Thymus (tissue), 11 donors: ENCODE results near the gene DUSP2. TPM values are rescaled to one million over a fixed set of nuclear protein-coding genes. Genes with fewer than 3 reads are reported as not detected.

Experiments used
- DNase-seq, 9 donors: peaks; one replicate each; pipeline ENCODE4 v3.0.0-alpha.2; 2013; ENCODE audit warnings: low spot score in 9 of 9, low read depth in 6 of 9, missing footprints in 1 of 9
- H3K27ac ChIP-seq, 2 donors: one replicate each; pipeline ENCODE4 v1.5.1; 2013; ENCODE audit warnings: control low read depth in 1 of 2, low read depth in 1 of 2, low read length in 1 of 2, mild to moderate bottlenecking in 1 of 2, moderate library complexity in 1 of 2
- H3K27me3 ChIP-seq, 2 donors: one replicate each; pipeline ENCODE4 v1.5.1; 2013; ENCODE audit warnings: low read length in 1 of 2; ENCODE audit not compliant: control insufficient read depth in 2 of 2, insufficient read depth in 1 of 2
- H3K36me3 ChIP-seq, 2 donors: one replicate each; pipeline ENCODE4 v1.5.1; 2013; ENCODE audit warnings: low read length in 1 of 2, mild to moderate bottlenecking in 1 of 2, moderate library complexity in 1 of 2; ENCODE audit not compliant: control insufficient read depth in 2 of 2, insufficient read depth in 2 of 2
- H3K4me1 ChIP-seq, 2 donors: one replicate each; pipeline ENCODE4 v1.5.1; 2013; ENCODE audit warnings: low read length in 2 of 2; ENCODE audit not compliant: control insufficient read depth in 2 of 2, insufficient read depth in 2 of 2
- H3K4me3 ChIP-seq, 2 donors: one replicate each; pipeline ENCODE4 v1.5.1; 2013; ENCODE audit warnings: low read length in 2 of 2, control low read depth in 1 of 2, mild to moderate bottlenecking in 1 of 2
- H3K9me3 ChIP-seq, 2 donors: one replicate each; pipeline ENCODE4 v1.5.1; 2013; ENCODE audit warnings: low read length in 1 of 2, mild to moderate bottlenecking in 1 of 2; ENCODE audit not compliant: control insufficient read depth in 2 of 2, insufficient read depth in 1 of 2
- WGBS: extraction: QIAGEN DNeasy Blood & Tissue Kit; methylation state at CpG from one replicate; pipeline ENCODE4 v1.1.7; 2013; 5-methylcytosine and 5-hydroxymethylcytosine counted together
- polyA plus RNA-seq: library from polyadenylated mRNA; stranded (reverse); fragments of 200-250 nt; gene quantifications from one replicate; pipeline ENCODE4 v1.2.3, GENCODE V29; 2013
- total RNA-seq: library from RNA; stranded (reverse); fragments of 120-200 nt; gene quantifications from one replicate; pipeline ENCODE4 v1.2.4, GENCODE V29; 2013
- donor health status: healthy.

DUSP2 gene
- total and polyA plus RNA-seq, 2 donors: 60.0 to 208 TPM

DNA sequence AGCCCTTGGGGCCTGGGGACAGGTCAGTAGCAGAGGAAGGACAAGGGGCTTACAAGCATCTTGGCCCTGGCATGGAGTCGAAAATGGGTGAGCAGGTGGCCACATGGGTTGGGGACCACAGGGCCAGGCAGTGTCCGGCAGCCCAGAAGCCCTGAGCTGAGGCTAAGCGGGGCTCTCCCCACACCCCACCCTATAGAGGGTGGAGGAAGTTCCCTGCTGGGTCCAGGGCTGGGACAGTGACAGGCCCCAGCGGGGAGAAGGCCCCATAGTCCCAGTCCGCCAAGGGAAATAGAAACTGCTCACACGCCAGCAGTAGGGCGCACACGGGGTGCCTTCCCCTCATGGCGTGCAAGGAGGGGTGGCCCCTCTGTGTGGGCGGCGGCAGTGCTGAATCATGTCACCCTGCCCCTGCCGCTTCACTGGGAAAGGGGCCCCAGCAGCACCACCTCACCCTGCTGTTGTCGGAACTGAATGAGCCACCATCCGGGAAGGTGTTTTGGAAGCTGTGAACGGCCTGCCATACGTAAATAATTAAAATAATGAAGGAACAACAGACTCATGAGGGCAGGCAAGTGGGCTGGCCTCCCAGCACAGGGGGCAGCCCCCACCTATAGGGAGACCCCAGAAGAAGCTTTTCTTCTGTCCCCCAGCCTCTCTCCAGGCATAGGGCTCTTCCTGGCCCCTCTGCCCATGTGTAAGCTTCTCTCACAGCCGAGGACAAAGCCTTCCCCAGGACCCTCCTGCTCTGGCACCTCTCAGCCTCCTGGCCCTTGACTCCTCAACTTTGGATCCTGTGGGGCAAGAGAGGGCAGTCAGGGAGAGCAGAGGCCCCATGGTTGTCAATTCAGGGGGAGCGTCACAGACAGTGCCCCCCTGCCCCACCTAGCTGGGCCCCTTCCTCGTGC, 12.7 kb upstream of the DUSP2 start:
- Histone ChIP-seq H3K27ac (peak overlapping the region; percentile 37 to 84), H3K36me3 (no peaks in the 10 kb centered on the region), H3K4me1 (peaks cover 80 to 90% of the 10 kb centered on the region in 2 donors), H3K4me3 (peak overlapping the region in 1 of 2 donors; percentile 20), H3K27me3 (no peaks in the 10 kb centered on the region), H3K9me3 (peaks cover 0 to 4% of the 10 kb centered on the region in 2 donors)
- WGBS: 33% methylated on average over 19 of the region's 19 CpGs
- DNase-seq: peak in 4 of 9 donors; percentile 46 to 84 (median 68)

DNA sequence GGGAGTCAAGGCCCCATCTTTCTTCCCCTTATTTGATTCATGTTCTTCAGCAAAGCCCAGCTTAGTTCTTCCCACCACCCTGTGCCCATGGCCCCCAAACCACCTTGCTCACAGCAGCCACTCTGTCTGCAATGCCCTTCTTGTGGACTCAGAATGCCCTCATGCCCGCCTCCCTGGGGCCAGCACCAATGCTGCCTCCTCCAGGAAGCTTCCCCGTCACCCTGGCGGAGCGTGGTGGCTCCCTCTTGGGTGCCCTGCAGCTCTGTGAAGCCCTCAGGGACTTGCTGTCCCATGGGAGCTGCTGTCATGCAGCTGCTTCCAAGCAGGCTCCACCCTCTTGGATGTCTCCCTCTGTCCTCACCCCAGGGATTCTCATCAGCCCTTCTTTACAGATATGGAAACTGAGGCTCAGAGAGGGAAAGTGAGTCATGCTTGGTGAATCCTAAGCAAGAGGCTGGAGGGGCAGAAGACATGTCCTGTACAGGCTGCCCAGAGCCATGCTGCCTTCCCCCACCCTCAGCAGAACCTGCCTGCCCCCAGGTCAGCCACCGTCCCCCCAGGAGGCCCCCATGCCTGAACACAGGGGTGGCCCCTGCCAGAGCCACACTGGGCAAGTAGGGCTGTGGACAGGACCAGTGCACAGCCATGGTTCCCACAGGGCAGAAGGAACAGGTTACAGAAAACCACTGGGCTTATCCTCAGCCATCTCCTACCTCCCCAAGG, 11.8 kb upstream of the DUSP2 start:
- Histone ChIP-seq H3K36me3 (no peaks in the 10 kb centered on the region), H3K4me3 (peak overlapping the region in 1 of 2 donors; percentile 20), H3K27ac (peak overlapping the region; percentile 10 to 84), H3K9me3 (peaks cover 0 to 4% of the 10 kb centered on the region in 2 donors), H3K27me3 (no peaks in the 10 kb centered on the region), H3K4me1 (peaks cover 82 to 90% of the 10 kb centered on the region in 2 donors)
- DNase-seq: no peak
- 97% methylated on average over 5 of the region's 5 CpGs for WGBS

DNA sequence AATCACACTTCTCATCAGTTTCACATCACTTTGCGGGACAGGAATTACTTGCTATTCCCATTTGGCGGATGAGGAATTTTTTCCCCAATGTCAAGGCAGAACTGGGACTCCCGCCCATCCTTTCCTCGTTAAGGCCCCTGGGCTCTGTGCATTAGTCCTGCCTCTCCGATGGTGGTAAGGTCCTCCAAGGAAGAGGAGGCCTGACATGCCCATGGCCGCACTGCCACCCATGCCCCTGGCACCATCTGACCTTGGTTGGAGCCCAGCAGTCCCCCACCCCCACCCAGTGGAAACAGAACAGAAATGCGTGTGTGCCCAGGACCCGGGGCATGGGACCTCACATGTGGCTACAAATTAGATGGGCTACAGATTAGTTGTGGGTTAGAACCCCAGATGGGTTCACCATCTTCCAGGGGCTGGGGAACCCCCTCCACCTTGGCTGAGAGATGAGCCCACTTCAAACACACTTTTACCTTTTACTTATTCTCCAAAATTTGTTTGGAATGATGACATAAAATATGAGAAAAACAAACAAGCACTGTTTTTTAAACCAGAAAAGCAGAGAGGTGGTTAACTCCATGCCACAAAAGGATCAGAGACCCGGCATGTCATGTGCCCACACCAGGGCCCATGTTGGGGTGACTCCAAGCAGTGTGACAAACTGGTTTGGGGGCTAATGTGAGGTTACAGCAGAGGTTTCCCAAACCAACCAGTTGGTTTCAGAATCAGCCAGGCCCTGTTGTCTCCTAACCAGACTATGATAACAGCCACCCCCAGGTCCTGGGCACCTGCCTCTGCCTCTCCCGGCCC, 11.0 kb upstream of the DUSP2 start:
- no peaks in the 10 kb centered on the region for H3K36me3 ChIP-seq
- H3K27me3 ChIP-seq: no peaks in the 10 kb centered on the region
- 69% methylated on average over 10 of the region's 10 CpGs for WGBS
- H3K9me3 ChIP-seq: peaks cover 0 to 4% of the 10 kb centered on the region in 2 donors
- no peak overlapping the region for H3K4me3 ChIP-seq
- peaks cover 83 to 90% of the 10 kb centered on the region in 2 donors for H3K4me1 ChIP-seq
- DNase-seq: no peak
- peak overlapping the region in 1 of 2 donors; percentile 84 for H3K27ac ChIP-seq

DNA sequence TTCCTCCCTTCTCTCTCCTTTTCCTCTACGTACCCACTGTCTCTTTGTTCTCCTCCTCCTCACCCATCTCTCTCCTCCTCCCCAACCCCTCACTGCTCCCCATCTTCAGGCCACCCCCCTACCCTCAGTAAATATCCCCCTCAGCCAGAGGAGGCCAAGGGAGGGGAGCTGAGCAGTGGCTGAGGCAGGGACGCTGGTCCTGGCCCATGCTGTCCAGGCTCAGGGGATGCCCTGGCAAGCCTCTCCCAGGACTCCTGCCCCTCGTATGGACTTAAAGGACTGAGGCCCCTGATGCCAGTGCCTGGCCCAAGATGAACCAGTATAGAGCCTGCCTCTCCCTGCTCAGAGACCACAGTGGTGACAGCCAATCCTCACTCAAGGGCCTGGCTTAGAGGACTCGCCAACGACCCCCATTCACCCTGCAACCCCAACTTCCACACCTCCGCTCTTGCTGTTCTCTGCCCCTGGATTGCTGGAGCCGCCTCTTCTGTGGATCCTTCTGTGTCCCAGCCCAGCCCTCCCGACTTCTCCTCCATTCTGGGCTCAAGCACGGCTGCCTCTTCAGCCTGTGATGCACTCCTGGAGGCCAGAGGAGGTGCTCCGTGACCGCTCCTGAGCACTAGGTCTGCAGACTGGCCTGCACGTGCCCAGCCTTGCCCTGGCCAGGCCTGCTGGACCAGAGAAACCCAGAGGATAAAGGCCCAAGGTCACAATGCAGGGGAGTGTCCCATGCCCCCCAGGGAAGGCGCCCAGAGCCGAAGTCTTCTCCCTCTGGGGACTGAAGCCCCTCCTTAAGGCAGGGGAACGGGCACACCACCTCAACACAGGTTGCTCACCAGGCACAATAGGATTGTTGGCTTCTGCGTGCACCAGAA, 9.5 kb upstream of the DUSP2 start:
- no peaks in the 10 kb centered on the region for H3K9me3 ChIP-seq
- 88% methylated on average over 16 of the region's 16 CpGs for WGBS
- no peak for DNase-seq
- no peaks in the 10 kb centered on the region for H3K36me3 ChIP-seq
- H3K27me3 ChIP-seq: no peaks in the 10 kb centered on the region
- H3K27ac ChIP-seq: peak overlapping the region; percentile 84 to 89
- H3K4me3 ChIP-seq: no peak overlapping the region
- H3K4me1 ChIP-seq: peaks cover 90 to 100% of the 10 kb centered on the region in 2 donors

DNA sequence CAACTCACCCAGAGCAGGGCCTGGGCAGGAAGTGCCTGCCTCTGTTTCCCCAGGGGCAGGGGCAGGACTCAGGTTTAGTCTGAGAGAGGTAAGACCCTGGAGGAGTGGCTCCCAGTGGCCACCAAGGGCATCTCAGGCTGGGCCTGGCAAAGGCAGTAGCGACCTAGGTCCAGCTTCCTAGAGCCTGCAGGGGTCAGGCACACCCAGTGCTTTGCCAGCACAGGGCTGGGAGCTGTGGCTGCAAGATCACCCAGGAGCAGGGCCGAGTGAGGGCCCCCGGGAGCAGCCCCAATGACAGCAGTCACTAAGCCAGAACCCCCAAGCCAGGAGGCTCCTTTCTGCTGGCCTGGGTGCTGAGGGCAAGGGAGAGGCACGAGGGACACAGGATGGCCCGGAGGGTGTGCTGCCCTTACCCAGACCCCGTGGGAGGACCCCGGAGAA, 8.8 kb upstream of the DUSP2 start:
- Histone ChIP-seq H3K27me3 (no peaks in the 10 kb centered on the region), H3K27ac (peak overlapping the region; percentile 84 to 89), H3K4me3 (no peak overlapping the region), H3K36me3 (no peaks in the 10 kb centered on the region), H3K9me3 (no peaks in the 10 kb centered on the region), H3K4me1 (peaks cover 85 to 99% of the 10 kb centered on the region in 2 donors)
- DNase-seq: no peak
- WGBS: 75% methylated on average over 7 of the region's 7 CpGs

DNA sequence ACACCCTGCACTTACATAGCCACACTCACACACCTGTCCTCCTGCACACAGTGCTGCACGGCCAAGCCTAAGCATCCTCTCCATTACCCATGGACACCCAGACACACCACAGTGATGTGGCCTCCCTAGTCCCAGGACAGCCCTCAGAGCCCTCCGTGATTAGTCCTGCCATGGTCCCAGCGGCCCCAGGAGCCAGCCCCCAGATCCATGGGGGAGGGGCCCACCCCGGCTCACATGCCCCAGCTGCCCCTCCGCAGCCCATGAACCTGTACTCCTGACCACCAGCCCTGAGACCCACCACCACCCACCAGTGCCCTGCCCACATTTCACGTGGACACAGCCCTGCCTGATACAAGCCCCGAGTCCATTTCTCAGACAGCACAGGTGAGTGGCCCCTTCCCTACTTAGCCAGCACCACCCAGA, 8.1 kb upstream of the DUSP2 start:
- no peaks in the 10 kb centered on the region for H3K27me3 ChIP-seq
- no peaks in the 10 kb centered on the region for H3K36me3 ChIP-seq
- no peak overlapping the region for H3K4me3 ChIP-seq
- H3K9me3 ChIP-seq: no peaks in the 10 kb centered on the region
- peaks cover 87 to 99% of the 10 kb centered on the region in 2 donors for H3K4me1 ChIP-seq
- DNase-seq: no peak
- H3K27ac ChIP-seq: peak overlapping the region; percentile 3 to 89
- 89% methylated on average over 7 of the region's 7 CpGs for WGBS

DNA sequence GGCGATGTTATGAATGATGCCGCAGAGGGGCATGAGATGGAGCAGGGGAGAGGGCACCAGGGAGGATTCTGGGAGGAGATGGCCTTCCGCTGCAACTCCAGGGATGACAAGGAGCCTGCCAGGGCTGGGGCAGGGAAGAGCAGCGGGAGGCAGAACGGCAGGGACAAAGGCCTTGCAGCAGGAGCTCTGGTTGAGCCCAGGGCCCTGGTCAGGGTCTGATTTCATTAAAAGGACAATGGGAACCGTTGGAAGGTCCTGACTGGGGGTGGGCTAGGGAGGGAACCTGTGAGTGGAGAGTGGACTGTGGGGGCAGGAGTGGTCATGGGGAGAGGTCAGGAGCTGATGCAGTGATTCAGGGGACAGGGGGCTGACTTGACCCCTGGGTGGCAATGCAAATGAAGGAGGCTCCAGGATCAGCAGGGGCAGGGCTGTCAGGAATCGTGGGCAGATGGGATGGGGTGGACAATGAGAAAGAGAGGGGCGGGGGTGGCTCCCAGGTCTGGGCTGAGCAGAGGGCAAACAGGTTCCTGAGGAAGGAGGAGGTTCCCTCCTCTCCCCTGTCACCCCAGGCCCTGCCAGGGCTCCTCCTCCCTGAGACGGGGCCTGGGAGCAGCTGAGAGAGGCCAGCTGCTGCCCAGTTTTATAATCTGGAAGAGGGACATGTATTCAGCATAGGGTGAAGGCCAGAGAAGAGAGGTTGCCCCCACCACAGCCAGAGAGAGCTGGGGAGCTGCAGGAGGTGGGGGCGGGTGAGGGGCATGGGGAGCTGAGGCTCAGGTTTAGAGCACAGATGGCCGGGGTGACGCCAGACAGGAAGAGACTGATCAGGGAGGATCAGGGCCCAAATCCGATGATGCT, 7.3 kb upstream of the DUSP2 start:
- no peak overlapping the region for H3K4me3 ChIP-seq
- no peaks in the 10 kb centered on the region for H3K27me3 ChIP-seq
- H3K27ac ChIP-seq: peak overlapping the region; percentile 70 to 89
- no peaks in the 10 kb centered on the region for H3K9me3 ChIP-seq
- no peaks in the 10 kb centered on the region for H3K36me3 ChIP-seq
- 68% methylated on average over 13 of the region's 13 CpGs for WGBS
- peak in 1 of 9 donors; percentile 74 for DNase-seq
- H3K4me1 ChIP-seq: peaks cover 87 to 99% of the 10 kb centered on the region in 2 donors
